Vagina (tissue), 2 donors: ENCODE measurements around the gene NCOA3.

ENCODE experiments used
- POLR2A ChIP-seq, 2 donors: fragments of 450-650 bp; IDR thresholded peaks; one replicate each; pipeline ENCODE4 v1.6.1; 2017; ENCODE audit warnings: antibody characterized with exemption in 2 of 2, mild to moderate bottlenecking in 2 of 2, moderate library complexity in 2 of 2
- POLR2AphosphoS5 ChIP-seq, 2 donors: sonication (generic); formaldehyde crosslinking; IDR thresholded peaks; one replicate each; pipeline ENCODE4 v1.9.0; 2017; ENCODE audit warnings: antibody characterized with exemption in 2 of 2, mild to moderate bottlenecking in 2 of 2, low read depth in 1 of 2; ENCODE audit not compliant: insufficient read depth in 1 of 2
- TF ChIP-seq, protein P1 (sequence below), 3 experiments: fragments of 450-650 bp in 2 of 3; fragments of 200-600 bp in 1 of 3; sonication (generic) in 1 of 3; IDR thresholded peaks; one replicate each; pipeline ENCODE4 v1.5.1; 2017 to 2019; ENCODE audit warnings: antibody characterized with exemption in 3 of 3, mild to moderate bottlenecking in 2 of 3, moderate library complexity in 2 of 3

DNA sequence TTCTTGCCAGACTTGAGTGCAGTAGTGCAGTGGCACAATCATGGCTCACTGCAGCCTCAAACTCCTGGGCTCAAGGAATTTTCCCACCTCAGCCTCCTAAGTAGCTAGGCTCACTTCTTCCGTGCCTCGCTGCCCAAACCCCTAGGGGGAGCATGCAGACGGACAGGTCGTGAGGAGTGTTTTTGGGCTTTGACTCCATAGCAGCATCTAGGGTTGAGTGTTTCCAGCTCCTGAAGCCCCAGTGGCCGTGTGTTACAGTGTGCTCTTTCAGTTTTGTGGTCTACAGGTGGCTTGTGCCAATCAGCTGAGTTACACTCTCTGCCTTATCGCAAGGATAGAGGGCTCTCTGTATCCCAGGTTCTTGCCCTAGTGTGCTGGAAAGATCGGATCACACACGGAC is 33.4 kb downstream of the NCOA3 start:
- TF ChIP-seq POLR2A (IDR thresholded peaks at IDR 0.05) (no peak), POLR2AphosphoS5 (IDR thresholded peaks at IDR 0.05; ENCODE audit: insufficient read depth in 1 of 2, low read depth in 1 of 2) (no peak)
- TF ChIP-seq, protein P1, sequence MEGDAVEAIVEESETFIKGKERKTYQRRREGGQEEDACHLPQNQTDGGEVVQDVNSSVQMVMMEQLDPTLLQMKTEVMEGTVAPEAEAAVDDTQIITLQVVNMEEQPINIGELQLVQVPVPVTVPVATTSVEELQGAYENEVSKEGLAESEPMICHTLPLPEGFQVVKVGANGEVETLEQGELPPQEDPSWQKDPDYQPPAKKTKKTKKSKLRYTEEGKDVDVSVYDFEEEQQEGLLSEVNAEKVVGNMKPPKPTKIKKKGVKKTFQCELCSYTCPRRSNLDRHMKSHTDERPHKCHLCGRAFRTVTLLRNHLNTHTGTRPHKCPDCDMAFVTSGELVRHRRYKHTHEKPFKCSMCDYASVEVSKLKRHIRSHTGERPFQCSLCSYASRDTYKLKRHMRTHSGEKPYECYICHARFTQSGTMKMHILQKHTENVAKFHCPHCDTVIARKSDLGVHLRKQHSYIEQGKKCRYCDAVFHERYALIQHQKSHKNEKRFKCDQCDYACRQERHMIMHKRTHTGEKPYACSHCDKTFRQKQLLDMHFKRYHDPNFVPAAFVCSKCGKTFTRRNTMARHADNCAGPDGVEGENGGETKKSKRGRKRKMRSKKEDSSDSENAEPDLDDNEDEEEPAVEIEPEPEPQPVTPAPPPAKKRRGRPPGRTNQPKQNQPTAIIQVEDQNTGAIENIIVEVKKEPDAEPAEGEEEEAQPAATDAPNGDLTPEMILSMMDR (IDR thresholded peaks at IDR 0.05) = no peak
